Measurements from ENCODE around the gene VTA1.

DNA sequence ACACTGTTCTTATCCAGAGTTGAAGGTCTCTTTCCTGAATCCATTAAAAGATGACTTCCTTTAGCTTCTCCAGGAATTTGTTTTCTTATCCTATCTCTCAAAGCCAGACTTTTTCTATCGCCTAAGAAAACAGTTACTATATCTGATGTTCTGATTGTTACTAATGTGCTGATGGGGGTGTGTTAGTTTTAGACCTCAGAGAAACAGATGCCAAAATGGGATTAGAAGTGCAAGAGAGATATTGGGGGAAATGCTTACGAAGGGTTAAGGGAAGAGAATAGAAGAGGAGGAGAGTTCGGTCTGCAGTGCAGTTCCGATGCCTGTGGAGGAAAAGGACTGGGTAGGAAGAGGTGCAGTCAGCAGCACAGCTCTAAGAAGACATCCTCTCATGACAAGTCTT, 119.0 kb downstream of the VTA1 start:
- TF ChIP-seq, protein P1, sequence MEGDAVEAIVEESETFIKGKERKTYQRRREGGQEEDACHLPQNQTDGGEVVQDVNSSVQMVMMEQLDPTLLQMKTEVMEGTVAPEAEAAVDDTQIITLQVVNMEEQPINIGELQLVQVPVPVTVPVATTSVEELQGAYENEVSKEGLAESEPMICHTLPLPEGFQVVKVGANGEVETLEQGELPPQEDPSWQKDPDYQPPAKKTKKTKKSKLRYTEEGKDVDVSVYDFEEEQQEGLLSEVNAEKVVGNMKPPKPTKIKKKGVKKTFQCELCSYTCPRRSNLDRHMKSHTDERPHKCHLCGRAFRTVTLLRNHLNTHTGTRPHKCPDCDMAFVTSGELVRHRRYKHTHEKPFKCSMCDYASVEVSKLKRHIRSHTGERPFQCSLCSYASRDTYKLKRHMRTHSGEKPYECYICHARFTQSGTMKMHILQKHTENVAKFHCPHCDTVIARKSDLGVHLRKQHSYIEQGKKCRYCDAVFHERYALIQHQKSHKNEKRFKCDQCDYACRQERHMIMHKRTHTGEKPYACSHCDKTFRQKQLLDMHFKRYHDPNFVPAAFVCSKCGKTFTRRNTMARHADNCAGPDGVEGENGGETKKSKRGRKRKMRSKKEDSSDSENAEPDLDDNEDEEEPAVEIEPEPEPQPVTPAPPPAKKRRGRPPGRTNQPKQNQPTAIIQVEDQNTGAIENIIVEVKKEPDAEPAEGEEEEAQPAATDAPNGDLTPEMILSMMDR (optimal IDR thresholded peaks at IDR 0.05 in 1 of 3, IDR thresholded peaks at IDR 0.05 in 1 of 3, conservative IDR thresholded peaks at IDR 0.05 in 1 of 3; ENCODE audit: extremely low read depth in 1 of 3, insufficient read depth in 2 of 3, low read length in 3 of 3): no peak
- no peak for TF ChIP-seq EZH2 (IDR thresholded peaks at IDR 0.05; ENCODE audit: low read length)
